ENCODE data around the gene PDZD7.
"Not testable (repeated sequence)": the region's sequence is repeated elsewhere in the genome, so short reads cannot be mapped to it uniquely, and the experiment has no call there.

Gene PDZD7

DNA sequence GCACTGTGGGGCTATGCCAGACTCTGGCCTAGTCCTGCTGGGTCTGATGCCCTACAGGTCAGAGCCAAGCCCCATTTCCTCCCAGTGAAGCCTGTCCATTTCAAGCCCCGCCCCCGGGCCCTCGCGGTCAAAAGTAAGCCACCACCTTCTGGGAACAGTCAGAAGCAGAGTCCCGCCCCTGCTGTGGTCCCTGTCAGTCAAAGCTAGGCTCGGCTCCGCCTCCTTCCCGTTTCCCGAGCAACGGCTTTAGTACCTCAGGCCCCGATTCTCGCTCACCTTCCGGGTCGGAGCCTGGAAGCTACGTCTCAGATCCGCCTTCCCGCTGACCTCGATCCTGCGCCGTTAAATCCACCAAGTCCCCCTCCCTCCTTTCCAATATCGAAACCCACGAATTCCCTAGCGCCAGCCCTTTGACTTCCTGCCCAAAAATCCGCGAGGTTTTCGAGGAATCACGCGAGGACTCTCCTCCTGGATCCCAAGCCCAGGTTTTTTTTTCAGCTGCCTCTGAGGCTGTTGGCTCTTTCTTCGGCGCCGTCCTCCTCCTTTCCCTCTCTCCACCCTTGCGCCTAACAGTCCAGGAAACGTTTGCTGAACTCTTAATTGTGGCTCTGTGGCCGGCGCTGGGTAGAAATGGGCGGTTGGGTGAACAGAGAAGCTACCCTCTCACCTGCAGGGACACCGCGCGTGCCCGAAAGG lies 11.9 kb upstream of the PDZD7 start:
- peak overlapping the region; percentile 88 for H3K27ac ChIP-seq
- peak; percentile 72 for DNase-seq (ENCODE audit: low read depth, low spot score)

- peak overlapping the region; percentile 88 for H3K27ac ChIP-seq
- DNase-seq (ENCODE audit: low read depth, low spot score): no peak
Observed at GRCh38 chr10:101042118-101042517, 11.2 kb upstream of the PDZD7 start.

- H3K27ac ChIP-seq: no peak overlapping the region
- DNase-seq (ENCODE audit: low read depth, low spot score): no peak
Observed at GRCh38 chr10:101041252-101041761, 10.4 kb upstream of the PDZD7 start.

- no peak for DNase-seq (ENCODE audit: low read depth, low spot score)
- H3K27ac ChIP-seq: no peak overlapping the region
Observed at GRCh38 chr10:101040851-101041250, 9.9 kb upstream of the PDZD7 start.

DNA sequence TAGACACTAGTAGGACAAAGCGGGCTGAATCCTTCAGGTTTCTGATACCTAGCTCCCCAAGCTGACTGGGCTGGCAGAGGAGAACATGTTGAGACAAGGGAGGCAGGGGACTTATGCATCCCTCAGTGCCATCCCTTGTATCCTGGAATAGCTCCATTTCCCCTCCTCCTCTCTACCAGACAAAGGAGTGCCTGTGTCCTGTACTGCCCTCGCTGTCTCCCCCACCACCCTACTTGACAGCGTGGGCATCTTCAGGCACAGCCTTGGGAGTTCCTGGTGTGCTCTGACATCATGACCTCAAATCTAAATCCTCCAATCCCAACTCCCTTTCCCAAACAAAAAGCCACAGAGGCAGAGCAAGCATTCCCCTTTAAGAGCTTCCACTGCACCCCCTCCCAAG lies 9.1 kb upstream of the PDZD7 start:
- DNase-seq (ENCODE audit: low read depth, low spot score): no peak
- no peak overlapping the region for H3K27ac ChIP-seq

DNA sequence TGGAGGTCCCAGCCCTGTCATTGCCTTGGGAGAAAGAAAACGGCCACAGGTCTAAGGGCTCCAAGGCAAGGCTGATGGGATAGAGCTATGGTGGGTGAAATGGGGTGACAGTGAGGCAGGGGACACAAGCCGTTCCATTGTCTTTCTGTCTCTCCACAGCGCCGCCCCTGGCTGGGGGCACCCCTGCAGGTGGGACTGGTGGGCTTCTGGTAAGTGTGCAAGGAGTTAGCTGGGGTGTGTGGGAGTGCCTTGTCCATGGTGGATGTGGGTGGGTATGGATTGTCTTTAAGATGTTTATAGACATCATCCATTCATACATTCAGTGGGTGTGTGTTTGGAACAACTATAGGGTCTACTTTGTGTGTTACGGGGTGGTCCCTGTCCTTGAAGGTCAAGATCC lies 7.6 kb upstream of the PDZD7 start:
- H3K27ac ChIP-seq: no peak overlapping the region
- DNase-seq (ENCODE audit: low read depth, low spot score): no peak

- DNase-seq (ENCODE audit: low read depth, low spot score): no peak
- no peak overlapping the region for H3K27ac ChIP-seq
Observed at GRCh38 chr10:101036726-101037125, 5.8 kb upstream of the PDZD7 start.

DNA sequence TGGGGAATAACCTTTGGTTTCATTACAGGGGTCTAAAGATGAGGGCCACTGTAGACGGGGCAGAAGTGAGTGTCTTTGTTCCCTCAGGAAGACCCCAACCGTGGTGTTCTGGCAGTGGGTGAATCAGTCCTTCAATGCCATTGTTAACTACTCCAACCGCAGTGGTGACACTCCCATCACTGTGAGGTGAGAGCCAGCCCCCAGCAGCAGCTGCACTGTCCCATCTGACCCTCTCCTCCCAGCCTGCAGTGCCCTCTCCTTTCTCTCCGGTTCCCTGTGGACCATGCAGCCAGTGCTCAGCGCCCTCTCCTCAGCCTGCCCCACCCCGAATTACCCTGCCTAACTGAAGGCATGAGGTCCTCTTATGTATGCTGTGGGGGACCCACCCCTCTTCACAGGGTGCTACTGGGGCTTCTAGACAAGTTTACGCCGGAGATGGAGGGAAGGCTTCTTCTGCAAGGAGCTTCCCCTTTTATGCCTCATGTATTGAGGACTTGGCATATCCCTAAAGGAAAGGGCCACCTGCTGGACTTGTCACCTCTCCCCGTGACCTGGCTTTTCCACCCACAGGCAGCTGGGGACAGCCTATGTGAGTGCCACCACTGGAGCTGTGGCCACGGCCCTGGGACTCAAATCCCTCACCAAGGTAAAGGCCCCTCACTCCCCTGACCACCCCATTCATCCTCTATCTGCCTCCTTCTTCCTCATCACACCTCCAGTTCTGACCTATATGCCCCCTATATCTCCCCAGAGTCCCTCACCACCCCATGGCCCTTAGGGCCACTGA lies 5.2 kb upstream of the PDZD7 start:
- no peak overlapping the region for H3K27ac ChIP-seq
- DNase-seq (ENCODE audit: low read depth, low spot score): no peak

DNA sequence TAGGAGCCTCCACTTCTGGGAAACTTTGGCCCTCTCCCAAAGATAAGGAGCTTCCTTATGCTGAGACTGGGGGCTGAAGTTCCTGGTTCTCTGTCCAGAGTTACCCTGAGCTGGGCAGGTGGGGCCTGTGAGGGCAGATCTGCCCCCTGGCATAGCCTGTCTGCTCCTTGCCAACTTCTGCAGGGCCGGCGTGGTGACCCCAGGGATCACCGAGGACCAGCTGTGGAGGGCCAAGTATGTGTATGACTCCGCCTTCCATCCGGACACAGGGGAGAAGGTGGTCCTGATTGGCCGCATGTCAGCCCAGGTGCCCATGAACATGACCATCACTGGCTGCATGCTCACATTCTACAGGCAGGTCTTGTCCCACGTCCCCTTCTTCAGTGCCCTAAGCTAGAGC lies 4.4 kb upstream of the PDZD7 start:
- DNase-seq (ENCODE audit: low read depth, low spot score): no peak
- H3K27ac ChIP-seq: no peak overlapping the region

DNA sequence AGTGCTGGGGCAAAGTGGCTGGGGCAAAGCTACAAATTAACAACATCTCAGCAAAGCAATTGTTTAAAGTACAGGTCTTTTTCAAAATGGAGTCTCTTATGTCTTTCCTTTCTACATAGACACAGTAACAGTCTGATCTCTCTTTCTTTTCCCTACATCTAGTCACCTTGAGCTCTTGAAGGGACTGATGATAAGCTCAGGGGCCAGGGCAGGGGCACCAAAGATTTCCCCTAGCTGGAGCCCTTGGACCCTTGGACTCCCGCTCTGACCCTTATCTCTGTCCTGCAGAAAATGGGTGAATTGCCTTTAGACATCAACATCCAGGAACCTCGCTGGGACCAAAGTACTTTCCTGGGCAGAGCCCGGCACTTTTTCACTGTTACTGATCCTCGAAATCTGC lies 3.5 kb upstream of the PDZD7 start:
- DNase-seq (ENCODE audit: low read depth, low spot score); H3K27ac ChIP-seq: not testable (repeated sequence)

GRCh38 chr10:101033276-101033675 lies 2.3 kb upstream of the PDZD7 start:
- H3K27ac ChIP-seq: peak overlapping the region; percentile 94
- DNase-seq (ENCODE audit: low read depth, low spot score): no peak

DNA sequence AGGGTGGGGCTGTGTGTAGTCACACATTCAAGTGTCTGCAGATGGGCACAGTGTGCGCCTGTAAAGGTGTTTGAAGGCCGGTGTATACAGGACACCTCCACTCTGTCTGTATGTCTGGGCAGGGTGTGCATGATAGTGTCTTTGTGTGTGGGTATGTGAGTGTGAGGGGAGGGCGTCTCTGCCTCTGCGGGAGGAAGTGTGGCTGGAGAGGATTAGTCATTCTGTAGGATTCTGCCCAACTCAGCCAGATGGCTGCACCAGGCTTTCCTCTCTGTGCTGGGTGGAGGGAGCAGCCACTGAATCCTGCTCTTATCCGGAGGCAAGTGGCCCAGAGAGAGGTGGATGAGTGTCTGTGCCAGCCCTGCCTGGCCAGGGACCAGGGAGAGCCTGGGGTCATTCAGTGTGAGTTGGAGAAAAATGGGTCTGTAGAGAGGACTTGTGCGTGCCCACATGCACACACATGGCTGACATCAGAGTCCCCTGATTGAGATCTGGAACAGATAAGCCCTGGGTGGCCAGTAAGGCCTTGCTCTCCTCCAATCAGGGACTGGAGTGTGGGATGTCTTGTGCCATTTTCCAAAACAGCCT lies 1.8 kb upstream of the PDZD7 start:
- DNase-seq (ENCODE audit: low read depth, low spot score): peak; percentile 44
- peak overlapping the region; percentile 94 for H3K27ac ChIP-seq

DNA sequence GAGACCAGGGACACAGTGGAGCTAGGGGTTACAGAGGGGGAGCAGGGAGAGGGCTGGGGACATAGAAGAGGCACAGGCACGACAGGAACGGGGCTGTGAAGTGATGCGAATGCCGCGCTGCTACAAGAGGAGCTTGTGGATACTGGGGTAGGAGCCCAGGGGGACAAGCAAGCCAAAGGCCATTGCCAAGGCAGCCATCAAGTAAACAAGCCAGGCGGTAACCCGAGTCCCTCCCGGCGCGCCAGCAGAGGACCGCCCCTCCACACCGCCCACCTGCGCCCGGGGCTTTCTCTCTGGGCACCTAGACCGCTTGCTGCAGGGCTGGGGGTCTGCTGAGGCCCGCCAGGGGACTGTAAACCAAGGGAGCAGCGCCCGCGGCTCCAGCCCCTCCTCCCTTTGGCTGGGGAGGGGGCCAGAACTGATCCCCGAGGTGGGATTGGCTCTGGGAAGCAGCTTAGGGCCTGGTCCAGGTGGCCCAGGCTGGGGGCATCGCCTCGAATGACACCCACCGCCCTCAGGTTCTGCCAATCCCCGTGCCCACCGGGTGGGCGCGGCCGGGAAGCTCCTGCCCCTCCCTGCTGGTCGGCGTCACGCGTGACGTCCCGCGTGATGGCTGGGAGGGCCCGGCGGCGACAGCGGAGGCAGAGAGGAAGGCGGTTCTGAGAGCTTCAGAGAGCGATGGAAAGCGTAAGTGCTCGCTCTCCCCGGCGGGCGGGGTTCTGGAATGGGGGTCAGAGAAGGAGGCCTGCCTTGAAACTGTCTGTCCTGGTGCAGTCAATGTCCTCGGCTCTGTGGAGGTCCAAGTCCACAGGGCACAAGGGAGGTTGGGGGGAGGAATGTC lies 1.1 kb upstream of the PDZD7 start:
- no peak for DNase-seq (ENCODE audit: low read depth, low spot score)

GRCh38 chr10:101030496-101031127 lies 317 bp downstream of the PDZD7 start:
- H3K27ac ChIP-seq: no peak overlapping the region
- DNase-seq (ENCODE audit: low read depth, low spot score): no peak

More for the DNA sequence above, 1.1 kb upstream of the PDZD7 start:
- peak overlapping the region; percentile 94 for H3K27ac ChIP-seq

DNA sequence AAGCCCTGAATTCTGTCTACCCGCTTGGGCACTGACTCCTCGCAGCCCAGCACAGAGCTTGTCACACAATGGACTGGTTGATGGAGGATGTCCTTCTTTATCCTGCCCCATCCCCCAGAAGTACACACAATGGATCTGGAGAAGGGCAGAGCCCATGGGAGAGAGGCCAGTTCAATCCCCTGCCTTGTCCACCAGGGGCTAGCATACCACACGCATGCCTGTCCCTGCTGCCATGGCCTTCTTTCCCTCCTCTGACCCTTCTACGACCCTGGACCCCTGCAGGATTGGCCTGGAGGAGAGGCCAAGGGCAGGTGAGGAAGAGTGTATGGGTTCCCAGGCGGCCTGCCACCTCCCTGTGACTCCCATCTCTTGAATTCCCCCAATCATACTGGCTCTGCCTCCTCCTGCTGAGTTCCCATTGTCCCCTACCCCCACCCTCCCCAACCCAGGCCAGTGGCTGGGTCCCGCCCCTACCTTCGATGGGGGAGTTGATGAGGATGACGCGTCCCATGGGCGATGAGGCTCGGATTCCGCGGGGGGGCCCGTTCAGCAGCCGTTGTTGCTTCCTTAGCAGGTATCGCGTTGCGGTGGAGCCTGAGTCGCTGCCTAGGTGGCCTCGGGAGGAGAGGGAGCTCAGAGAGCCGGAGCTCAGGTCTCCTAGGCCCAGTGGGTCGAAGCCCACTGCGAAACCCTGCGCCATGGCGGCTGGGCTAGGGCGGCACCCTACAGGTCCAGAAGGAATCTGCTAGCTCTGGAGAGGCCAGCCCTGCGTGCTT lies 1.2 kb downstream of the PDZD7 start:
- no peak overlapping the region for H3K27ac ChIP-seq
- DNase-seq (ENCODE audit: low read depth, low spot score): no peak

DNA sequence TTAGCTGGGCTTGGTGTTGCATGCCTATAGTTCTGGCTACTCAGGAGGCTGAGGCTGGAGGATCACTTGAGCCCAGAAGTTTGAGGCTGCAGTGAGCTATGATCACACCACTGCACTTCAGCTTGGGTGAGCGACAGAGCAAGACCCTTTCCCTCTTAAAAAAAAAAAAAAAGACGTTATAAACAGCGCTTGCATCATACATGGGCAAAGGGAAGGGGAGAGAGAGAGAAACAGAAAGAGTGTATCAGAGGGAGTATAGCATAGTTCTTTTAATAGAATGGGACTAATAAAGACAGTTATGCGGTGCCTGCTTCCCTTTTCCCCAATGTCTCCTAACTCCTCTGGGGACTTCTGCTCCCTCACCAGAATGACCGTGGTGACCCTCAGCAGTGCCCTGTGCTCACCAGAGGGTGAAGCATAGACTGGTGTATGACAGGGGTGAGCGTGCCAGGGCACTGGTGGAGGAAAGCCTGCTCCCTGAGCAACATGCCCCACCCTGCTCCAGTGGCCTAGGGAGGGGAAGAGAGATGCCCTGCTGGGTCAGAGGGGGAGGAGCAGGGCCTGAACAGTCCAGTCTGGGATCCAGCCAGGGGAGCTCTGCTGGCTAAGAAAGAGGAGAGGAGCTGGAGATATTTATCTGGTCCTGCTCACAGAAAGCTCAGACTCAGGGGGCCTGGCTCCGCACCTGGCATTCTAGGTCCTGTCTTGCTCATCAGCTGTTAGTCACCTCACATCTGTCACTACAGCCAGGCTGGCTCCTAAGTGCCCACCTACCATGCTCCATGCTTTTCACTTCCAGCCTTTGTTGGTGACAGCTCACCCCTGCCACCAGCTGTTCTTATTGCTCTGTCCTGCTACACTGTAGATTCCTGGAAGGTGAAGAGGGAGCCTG lies 2.2 kb downstream of the PDZD7 start:
- no peak for DNase-seq (ENCODE audit: low read depth, low spot score)
- H3K27ac ChIP-seq: no peak overlapping the region

DNA sequence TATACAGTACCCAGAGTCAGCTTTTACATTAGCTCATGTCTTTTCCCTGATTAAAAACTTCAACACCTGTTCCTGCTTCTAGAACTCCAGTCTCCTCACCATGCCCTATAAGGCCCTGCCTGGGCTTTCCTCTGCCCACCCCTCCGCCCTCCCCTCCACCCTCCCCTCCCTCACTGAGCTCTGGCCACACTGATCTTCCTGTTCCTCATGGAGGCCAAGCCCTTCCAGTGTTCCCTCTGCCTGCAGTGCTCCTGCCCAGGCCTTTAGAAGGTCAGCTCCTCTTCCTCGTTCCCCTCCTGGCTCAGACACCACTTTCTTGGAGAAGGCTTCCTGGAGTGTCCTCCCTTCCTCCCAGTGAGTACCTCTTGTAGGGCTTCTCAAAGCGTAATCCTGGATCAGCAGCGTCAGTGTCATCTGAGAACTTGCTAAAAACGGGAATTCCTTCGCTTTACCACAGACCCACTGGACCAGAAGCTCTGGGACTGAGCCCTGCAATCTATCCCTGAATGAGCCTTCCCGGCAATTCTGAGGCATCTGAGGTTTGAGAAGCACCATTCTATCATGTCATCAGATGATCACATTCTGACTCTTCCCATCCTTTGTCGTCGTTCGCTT lies 3.7 kb downstream of the PDZD7 start:
- no peak overlapping the region for H3K27ac ChIP-seq
- no peak for DNase-seq (ENCODE audit: low read depth, low spot score)
